A673 (cell line): ENCODE data around the gene PAQR5.

Experiments
- CTCF ChIP-seq: fragments of 300-800, 200-600 bp; sonication (generic); conservative IDR thresholded peaks from 2 replicates; pipeline ENCODE4 v1.5.1; 2017; ENCODE audit warnings: low read depth, mild to moderate bottlenecking, antibody characterized with exemption, low read length, moderate library complexity, mixed read lengths
- EZH2 ChIP-seq: fragments of 200-600 bp; sonication (generic); IDR thresholded peaks from 2 replicates; pipeline ENCODE4 v1.6.1; 2017; ENCODE audit warnings: borderline replicate concordance, low read depth, mild to moderate bottlenecking, mixed read lengths, antibody characterized with exemption, low read length; ENCODE audit not compliant: poor library complexity, severe bottlenecking

DNA sequence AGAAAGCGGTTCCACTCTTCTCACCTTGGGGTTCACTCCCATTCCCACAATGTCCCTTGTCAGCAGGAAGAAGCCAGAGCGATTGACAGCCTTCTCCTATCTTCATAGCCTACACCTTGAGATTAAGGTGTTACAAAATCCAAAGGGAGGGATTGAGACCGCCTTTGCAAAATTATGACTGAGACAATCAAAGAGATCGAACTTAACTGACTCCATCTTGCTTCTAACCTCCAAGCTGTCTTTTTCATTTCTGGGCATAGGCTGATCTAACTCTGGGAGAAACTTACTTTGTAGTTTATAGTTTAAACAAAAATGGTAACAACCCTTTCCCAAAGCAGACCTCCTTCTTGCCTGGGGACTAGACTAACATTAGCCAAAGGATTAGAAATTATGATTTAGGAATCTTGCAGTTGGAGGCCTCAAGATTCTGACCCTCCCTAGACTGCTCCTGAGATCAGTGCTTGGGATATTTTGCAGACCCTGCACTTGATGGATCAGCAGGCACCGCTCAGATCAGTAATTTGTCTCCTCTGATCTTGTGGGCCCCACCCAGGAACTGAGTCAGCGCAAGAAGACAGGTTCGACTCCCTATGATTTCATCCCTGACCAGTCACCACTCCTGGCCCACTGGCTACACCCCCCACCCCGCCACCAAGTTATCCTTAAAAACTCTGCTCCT lies 40.0 kb downstream of the PAQR5 start:
- TF ChIP-seq EZH2 (no peak), CTCF (no peak)
